HG03378 (cell line): Measurements from ENCODE around the gene CD44.
"Not testable (repeated sequence)": the region's sequence is repeated elsewhere in the genome, so short reads cannot be mapped to it uniquely, and the experiment has no call there.

Experiments used
- ATAC-seq: cut with Tn5 transposase; IDR thresholded peaks from one replicate; pipeline ENCODE4 v1.9.1; 2021; ENCODE audit warnings: mild to moderate bottlenecking, moderate library complexity; ENCODE audit not compliant: unreplicated experiment

Gene CD44

DNA sequence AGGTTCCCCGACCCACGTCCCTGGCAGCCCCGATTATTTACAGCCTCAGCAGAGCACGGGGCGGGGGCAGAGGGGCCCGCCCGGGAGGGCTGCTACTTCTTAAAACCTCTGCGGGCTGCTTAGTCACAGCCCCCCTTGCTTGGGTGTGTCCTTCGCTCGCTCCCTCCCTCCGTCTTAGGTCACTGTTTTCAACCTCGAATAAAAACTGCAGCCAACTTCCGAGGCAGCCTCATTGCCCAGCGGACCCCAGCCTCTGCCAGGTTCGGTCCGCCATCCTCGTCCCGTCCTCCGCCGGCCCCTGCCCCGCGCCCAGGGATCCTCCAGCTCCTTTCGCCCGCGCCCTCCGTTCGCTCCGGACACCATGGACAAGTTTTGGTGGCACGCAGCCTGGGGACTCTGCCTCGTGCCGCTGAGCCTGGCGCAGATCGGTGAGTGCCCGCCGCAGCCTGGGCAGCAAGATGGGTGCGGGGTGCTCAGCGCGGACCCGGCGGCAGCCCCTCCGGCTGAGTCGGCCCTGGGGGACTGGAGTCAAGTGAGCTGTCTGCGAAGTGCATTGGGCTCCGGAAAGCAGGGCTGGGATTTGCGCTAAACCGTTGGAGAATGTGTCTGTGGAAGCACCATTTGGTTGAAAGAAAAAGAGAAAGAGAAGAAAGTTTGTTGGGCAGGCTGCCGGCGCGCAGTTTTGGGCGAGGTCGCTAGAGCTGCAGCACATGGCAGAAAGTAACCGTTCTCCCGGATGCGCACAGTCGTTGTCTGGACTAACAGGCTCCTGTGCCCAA lies at the start of gene CD44:
Gene CD44, plus strand, starts transcription at position 229 of the 779 bp plus-strand sequence. Its CDS starts 133 bp downstream, at position 362.
- ATAC-seq, result peak; percentile 33

- peak; percentile 79 for ATAC-seq
These were observed 49.3 kb upstream of the CD44 start for GRCh38 chr11:35089666-35090065.

GRCh38 chr11:35090125-35090524 lies 48.8 kb upstream of the CD44 start:
- ATAC-seq, result no peak

- ATAC-seq, result not testable (repeated sequence)
These were observed 48.0 kb upstream of the CD44 start for GRCh38 chr11:35090991-35091390.

DNA sequence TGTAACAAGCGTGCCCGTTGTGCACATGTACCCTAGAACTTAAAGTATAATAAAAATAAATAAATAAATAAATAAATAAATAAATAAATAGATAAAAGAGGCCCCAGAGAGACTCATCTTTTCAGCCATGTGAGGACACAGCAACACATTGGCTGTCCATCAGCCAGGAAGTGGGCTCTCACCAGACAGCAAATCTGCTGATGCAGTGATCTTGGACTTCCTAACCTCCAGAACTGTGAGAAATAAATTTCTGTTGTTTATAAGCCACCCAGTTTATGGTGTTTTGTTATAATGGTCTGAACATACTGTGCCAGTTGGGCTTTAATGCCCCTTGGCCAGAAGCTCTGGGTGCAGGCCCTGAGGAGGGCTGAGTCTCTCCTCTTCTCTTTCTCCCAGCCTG lies 42.2 kb upstream of the CD44 start:
- no peak for ATAC-seq

DNA sequence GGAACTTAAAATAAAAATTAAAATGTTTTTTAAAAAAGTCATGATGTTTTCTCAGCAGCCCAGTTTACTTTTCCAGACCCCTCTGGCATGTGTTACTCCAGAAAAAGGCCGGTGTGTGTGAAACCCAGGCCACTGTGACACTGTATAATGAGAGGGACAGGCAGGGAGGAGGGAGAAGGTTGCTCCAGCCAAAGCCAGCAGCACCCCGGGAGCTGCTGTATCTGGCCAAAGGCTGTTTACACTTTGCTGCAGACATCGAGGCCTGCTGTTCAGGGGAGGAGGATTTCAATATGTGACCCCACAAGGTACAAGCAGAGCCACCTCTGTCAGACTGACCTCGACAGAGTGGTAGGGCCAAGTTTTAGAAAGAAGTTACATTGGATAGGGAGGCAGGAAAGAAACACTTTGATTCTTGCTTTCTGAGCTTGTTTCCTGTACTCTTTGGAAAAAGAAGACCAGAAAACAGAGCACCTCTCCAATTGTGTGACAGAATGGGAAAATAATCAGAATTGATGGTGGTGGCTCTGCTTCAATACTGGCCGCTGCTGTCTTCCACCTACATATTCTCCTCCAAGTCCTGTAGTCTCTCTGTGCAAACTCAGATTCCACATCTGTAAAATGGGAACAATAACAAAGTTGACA lies 41.0 kb upstream of the CD44 start:
- no peak for ATAC-seq

DNA sequence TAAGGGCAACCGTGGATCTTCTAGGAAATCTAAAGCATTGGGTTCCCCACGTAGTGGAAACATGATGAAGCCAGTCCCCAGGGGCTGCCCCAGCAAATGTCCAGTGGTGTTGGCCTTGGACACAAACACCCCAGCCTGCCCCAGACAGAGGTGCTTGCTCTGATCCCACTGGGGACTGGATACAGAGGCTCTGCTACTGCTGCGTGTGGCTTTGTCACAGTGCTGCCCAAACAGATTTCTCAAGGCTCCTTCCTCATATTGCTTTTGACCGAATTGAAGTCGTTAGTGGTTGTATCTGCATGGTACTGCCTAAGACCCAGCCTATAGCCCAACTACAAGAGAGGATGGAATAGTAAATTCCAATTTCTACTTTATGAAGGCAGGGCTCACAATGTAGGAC lies 40.1 kb upstream of the CD44 start:
- no peak for ATAC-seq

DNA sequence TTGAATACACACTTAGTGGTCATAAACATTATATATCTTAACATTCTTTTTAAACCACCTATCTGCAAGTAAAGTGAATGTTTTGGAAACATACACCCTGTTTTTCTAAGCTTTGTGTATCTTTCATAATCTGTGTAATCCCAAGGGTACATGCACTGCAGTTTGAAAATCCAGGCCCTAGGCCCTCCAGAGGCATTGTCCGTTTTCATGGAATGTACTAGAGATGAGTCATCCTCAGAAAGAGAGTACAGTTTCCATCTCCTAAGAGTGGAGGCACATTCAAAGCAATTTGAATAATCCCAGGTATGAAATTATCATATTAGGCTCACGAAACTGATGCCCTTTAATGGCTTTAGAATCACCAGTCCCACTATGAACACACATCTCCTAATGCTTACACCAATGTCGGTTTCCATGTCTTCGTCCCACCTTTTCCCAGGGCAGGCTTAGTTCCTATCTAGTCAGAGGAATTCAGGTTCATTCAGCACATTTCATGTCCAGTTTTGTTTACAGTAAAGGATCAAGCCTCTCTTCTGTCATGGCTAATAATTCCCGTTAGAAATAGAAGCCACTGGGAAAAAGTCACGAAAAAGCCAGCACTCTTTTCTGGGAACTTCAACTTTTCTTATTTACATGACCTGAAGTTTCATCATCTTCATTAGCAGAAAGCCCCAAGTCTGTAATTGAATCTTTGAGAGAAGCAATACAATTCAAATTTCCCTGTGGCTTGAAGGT lies 39.5 kb upstream of the CD44 start:
- ATAC-seq, result no peak

GRCh38 chr11:35100013-35100383 lies 39.0 kb upstream of the CD44 start:
- ATAC-seq, result no peak

DNA sequence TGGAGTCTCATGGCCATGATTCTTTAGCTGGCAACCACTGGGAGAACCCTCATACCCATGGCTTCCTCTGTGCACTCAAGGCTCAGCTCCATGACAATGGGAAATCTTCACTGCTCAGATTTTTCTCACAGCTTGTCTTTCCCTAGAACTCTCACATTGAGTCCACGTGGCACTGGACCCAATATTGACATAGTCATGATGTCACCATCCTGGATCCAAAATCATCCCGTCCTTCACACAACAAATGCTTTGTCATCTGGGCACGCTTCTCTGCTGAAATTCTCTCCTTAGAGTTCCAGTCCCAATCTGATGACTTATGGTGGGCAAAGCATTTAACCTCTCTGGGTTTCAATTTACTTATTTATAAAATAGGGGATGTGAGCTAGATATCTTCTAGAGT lies 37.7 kb upstream of the CD44 start:
- ATAC-seq, result no peak

DNA sequence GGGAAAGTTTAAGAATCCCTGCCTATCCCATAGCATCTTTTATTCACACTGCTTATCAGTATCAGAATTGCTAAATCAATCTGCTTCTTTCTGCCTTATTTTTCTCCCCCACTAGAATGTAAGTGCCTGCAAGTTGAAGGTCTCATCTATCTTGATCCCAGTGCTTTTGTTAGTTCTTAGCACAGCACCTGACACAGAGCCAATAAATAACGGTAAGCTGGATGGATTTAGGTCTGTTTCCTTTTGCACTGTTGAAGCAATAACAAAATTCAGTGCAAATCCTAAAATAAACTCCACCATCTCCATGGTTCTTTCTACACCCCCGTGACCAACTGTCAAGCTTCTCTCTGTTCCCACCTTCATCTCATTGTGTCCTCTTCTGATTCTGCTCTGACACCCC lies 36.7 kb upstream of the CD44 start:
- no peak for ATAC-seq

- ATAC-seq, result no peak
These were observed 35.4 kb upstream of the CD44 start for GRCh38 chr11:35103366-35104208.

DNA sequence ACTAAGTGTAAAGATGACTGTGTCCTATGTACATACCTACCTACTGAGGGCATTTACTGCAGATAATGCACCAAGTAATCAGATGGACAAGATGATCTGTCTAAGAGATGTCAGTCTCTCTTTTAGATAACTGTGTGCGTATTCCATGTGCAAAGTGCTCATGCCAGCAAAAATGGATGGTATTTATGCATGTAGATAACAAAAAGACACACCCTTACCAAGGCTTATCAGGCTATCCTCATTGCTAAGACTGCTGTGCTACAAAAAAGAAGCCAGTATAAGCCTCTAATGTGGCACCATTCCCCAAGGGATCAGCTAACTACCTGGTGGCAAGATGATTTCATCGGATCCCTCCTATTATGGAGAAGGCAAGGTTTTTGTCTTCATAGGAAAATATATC lies 34.3 kb upstream of the CD44 start:
- ATAC-seq, result no peak

- ATAC-seq, result no peak
These were observed 33.5 kb upstream of the CD44 start for GRCh38 chr11:35105319-35106079.

- ATAC-seq, result peak; percentile 87
These were observed 32.4 kb upstream of the CD44 start for GRCh38 chr11:35106595-35106994.

- ATAC-seq, result no peak
These were observed 31.1 kb upstream of the CD44 start for GRCh38 chr11:35107861-35108260.

GRCh38 chr11:35108336-35108735 lies 30.6 kb upstream of the CD44 start:
- not testable (repeated sequence) for ATAC-seq

DNA sequence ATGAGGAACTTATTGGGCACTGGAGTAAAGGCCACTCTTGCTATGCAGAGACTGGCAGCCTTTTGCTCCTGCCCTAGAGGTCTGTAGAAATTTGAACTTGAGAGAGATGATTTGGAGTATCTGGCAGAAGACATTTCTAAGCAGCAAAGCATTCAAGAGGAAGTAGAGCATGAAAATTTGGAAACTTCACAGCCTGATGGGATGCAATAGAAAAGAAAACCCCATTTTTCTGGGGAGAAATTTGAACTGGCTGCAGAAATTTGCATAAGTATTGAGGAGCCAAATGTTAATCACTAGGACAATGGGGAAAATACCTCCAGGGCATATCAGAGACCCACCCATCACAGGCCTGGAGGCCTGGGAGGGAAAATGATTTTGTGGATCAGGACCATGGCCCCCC lies 29.9 kb upstream of the CD44 start:
- ATAC-seq, result no peak

- ATAC-seq, result no peak
These were observed 29.1 kb upstream of the CD44 start for GRCh38 chr11:35109827-35110226.
